ENCODE results near the gene RNF39. TPM values are rescaled to one million over a fixed set of nuclear protein-coding genes. Genes with fewer than 3 reads are reported as not detected.

The RNF39 gene
- total RNA-seq, 2 donors from 2014 or later = not detected

DNA sequence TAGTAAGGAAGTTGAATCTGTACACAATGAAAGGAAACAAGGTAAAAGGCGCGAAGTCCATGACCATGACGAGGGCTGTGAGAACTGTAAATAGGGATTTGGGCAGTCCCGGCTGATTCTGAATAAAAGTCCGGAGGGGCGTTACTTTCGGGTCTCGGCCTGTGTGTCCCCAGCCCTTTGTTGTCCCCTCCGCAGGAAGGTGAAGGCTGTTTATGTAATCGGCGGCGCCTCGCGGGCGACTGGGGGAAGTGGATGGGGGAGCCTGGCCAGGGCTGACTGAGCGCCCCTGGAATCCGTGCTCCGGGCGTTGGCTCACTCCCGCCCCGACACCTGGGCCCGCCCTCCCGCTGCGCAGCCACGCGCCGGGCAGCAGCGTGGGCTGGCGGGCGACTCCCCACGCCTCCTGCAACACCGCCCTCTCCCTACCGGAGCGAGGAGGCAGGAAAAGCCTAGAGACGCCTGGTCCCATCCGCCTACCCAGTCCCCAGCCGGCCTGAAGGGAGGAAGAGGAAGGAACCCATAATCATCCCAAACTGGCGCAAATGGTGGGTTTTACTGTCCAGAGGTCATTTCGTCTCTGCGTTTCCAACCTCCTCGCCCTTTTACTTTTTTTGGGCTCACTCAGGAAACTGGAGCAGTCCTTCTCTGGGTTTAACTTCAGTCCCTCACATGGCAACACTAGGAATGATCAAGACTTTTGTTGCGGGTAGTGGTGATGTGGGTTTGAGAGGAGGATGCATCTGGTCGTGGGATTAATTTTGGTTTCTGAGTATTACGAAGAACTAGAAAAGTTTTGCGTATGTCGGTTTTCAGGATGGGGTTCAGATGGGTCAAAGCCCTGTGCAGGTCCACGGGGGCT lies 25.2 kb upstream of the RNF39 start:
- H3K4me3 ChIP-seq = peak overlapping the region; percentile 70
- H3K9me3 ChIP-seq = no peaks in the 10 kb centered on the region
- peaks cover 18% of the 10 kb centered on the region for H3K27me3 ChIP-seq (replicated peaks; ENCODE audit: insufficient read depth)
- TF ChIP-seq, protein P1, sequence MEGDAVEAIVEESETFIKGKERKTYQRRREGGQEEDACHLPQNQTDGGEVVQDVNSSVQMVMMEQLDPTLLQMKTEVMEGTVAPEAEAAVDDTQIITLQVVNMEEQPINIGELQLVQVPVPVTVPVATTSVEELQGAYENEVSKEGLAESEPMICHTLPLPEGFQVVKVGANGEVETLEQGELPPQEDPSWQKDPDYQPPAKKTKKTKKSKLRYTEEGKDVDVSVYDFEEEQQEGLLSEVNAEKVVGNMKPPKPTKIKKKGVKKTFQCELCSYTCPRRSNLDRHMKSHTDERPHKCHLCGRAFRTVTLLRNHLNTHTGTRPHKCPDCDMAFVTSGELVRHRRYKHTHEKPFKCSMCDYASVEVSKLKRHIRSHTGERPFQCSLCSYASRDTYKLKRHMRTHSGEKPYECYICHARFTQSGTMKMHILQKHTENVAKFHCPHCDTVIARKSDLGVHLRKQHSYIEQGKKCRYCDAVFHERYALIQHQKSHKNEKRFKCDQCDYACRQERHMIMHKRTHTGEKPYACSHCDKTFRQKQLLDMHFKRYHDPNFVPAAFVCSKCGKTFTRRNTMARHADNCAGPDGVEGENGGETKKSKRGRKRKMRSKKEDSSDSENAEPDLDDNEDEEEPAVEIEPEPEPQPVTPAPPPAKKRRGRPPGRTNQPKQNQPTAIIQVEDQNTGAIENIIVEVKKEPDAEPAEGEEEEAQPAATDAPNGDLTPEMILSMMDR (IDR thresholded peaks at IDR 0.05) = no peak
- no peaks in the 10 kb centered on the region for H3K36me3 ChIP-seq
- DNase-seq (ENCODE audit: low spot score) (no peak), ATAC-seq (ENCODE audit: insufficient number of reproducible peaks, low FRiP score, low read depth) (no peak)
- H3K27ac ChIP-seq = no peak overlapping the region
- H3K4me1 ChIP-seq (ENCODE audit: control insufficient read depth in 1 of 2, low read depth in 2 of 2) = peaks cover 8 to 27% of the 10 kb centered on the region in 2 donors

DNA sequence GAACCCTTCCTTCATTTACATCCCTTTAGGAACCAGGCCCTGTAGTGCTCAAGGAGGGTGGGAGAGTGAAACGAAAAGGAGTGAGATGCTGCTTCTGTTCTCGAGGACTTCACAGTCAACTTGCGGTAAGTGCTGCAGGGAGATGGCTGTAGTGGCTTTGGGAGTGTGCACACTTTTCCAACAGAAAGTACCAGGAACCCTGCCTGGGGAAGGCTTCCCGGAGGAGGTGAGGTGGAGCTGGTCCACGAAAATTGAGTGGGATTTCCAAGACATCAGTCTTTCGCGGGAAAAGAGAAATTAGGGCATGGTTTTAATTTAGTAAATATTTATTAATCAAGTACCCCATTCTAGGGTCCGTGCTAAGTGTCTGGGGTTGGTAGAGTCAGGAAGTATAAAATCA lies 24.6 kb upstream of the RNF39 start:
- ATAC-seq (ENCODE audit: insufficient number of reproducible peaks, low FRiP score, low read depth) (no peak), DNase-seq (ENCODE audit: low spot score) (no peak)
- no peak overlapping the region for H3K4me3 ChIP-seq
- H3K27me3 ChIP-seq (replicated peaks; ENCODE audit: insufficient read depth) = peaks cover 18% of the 10 kb centered on the region
- no peaks in the 10 kb centered on the region for H3K9me3 ChIP-seq
- peak overlapping the region in 1 of 2 donors; percentile 14 for H3K27ac ChIP-seq
- TF ChIP-seq, protein P1 (IDR thresholded peaks at IDR 0.05) = no peak
- H3K36me3 ChIP-seq = no peaks in the 10 kb centered on the region
- H3K4me1 ChIP-seq (ENCODE audit: control insufficient read depth in 1 of 2, low read depth in 2 of 2) = peaks cover 8 to 27% of the 10 kb centered on the region in 2 donors

- Histone ChIP-seq H3K4me3 (no peak overlapping the region), H3K4me1 (ENCODE audit: control insufficient read depth in 1 of 2, low read depth in 2 of 2) (peaks cover 8 to 27% of the 10 kb centered on the region in 2 donors), H3K27ac (no peak overlapping the region), H3K9me3 (no peaks in the 10 kb centered on the region), H3K27me3 (replicated peaks; ENCODE audit: insufficient read depth) (peaks cover 18% of the 10 kb centered on the region), H3K36me3 (no peaks in the 10 kb centered on the region)
- ATAC-seq (ENCODE audit: insufficient number of reproducible peaks, low FRiP score, low read depth) = no peak
- no peak for DNase-seq (ENCODE audit: low spot score)
- TF ChIP-seq, protein P1 (IDR thresholded peaks at IDR 0.05) = no peak
These were observed 22.6 kb upstream of the RNF39 start for GRCh38 chr6:30097902-30098768.

DNA sequence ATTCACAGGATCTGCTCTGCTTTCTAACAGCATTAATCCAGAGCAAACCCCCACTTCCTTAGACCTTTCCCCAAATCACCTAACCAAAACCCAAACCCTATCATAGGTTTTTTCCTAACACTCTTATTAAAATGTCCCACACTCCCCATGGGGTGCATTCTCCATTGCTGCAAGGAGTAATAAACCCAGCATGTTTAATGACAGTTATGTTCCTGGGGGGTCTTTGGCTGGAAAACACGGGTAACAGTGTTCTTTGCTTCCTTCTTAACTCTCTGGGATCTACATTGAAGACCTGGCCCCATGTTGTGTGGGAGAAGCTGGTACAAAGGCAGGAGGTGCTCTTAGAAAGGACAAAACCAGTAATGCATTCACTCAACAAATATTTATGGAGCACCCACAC lies 21.3 kb upstream of the RNF39 start:
- no peak overlapping the region for H3K4me3 ChIP-seq
- peaks cover 18% of the 10 kb centered on the region for H3K27me3 ChIP-seq (replicated peaks; ENCODE audit: insufficient read depth)
- peaks cover 8 to 17% of the 10 kb centered on the region in 2 donors for H3K4me1 ChIP-seq (ENCODE audit: control insufficient read depth in 1 of 2, low read depth in 2 of 2)
- H3K27ac ChIP-seq = no peak overlapping the region
- ATAC-seq (ENCODE audit: insufficient number of reproducible peaks, low FRiP score, low read depth) (no peak), DNase-seq (ENCODE audit: low spot score) (no peak)
- H3K36me3 ChIP-seq = no peaks in the 10 kb centered on the region
- TF ChIP-seq, protein P1 (IDR thresholded peaks at IDR 0.05) = no peak
- H3K9me3 ChIP-seq = no peaks in the 10 kb centered on the region

All from thoracic aorta (tissue), 2 donors.